Thyroid gland (tissue), 4 donors: ENCODE results near the gene CYSLTR1.
"Not testable (repeated sequence)": the region's sequence is repeated elsewhere in the genome, so short reads cannot be mapped to it uniquely, and the experiment has no call there.

ENCODE experiments used
- POLR2A ChIP-seq, 2 donors: fragments of 450-650 bp; IDR thresholded peaks; one replicate each; pipeline ENCODE4 v1.6.1; 2017; ENCODE audit warnings: antibody characterized with exemption in 2 of 2, mild to moderate bottlenecking in 2 of 2, moderate library complexity in 1 of 2
- TF ChIP-seq, protein P1 (sequence below), 6 experiments: fragments of 200-600 bp in 3 of 6; fragments of 450-650 bp in 3 of 6; sonication (generic) in 3 of 6; IDR thresholded peaks; one replicate each; pipeline ENCODE4 v1.5.1; 2016 to 2019; ENCODE audit warnings: antibody characterized with exemption in 6 of 6, mild to moderate bottlenecking in 2 of 6, inconsistent platforms in 1 of 6, moderate library complexity in 1 of 6

DNA sequence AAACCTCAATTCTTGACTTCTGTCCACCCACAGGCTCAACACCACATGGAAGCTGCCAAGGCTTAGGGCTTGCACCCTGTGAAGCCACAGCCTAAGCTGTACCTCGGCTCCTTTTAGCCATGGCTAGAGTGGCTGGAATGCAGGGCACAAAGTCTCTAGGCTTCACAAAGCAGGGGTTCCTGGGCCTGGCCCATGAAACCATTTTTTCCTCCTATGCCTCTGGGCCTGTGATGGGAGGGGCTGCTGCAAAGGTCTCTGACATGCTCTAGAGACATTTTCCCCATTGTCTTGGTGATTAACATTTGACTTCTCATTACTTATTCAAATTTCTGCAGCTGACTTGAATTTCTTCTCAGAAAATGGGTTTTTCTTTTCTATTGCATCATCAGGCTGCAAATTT lies 26.5 kb downstream of the CYSLTR1 start:
- TF ChIP-seq, protein P1, sequence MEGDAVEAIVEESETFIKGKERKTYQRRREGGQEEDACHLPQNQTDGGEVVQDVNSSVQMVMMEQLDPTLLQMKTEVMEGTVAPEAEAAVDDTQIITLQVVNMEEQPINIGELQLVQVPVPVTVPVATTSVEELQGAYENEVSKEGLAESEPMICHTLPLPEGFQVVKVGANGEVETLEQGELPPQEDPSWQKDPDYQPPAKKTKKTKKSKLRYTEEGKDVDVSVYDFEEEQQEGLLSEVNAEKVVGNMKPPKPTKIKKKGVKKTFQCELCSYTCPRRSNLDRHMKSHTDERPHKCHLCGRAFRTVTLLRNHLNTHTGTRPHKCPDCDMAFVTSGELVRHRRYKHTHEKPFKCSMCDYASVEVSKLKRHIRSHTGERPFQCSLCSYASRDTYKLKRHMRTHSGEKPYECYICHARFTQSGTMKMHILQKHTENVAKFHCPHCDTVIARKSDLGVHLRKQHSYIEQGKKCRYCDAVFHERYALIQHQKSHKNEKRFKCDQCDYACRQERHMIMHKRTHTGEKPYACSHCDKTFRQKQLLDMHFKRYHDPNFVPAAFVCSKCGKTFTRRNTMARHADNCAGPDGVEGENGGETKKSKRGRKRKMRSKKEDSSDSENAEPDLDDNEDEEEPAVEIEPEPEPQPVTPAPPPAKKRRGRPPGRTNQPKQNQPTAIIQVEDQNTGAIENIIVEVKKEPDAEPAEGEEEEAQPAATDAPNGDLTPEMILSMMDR (IDR thresholded peaks at IDR 0.05), result not testable (repeated sequence)
- TF ChIP-seq POLR2A (IDR thresholded peaks at IDR 0.05), result not testable (repeated sequence)
